Measurements from ENCODE around the gene ADAMTS6. TPM values are rescaled to one million over a fixed set of nuclear protein-coding genes. Genes with fewer than 3 reads are reported as not detected.

Gene ADAMTS6
- total RNA-seq, 3 donors from 2014 or later (not counting 1 experiment from before 2014, with no cell fraction given): 0.47 to 1.4 (median 1.1) TPM

- ATAC-seq (peak; percentile 81 to 82 (median 82)), DNase-seq (peak; percentile 49 to 79)
- Mint-ChIP-seq H3K4me3 (peak overlapping the region; percentile 86), H3K4me1 (peaks cover 26 to 33% of the 10 kb centered on the region in 2 donors), H3K27me3 (ENCODE audit: low read depth in 2 of 2) (peaks cover 0 to 3% of the 10 kb centered on the region in 2 donors), H3K27ac (peak overlapping the region; percentile 72 to 82), H3K9me3 (no peaks in the 10 kb centered on the region), H3K36me3 (no peaks in the 10 kb centered on the region)
- under 1% methylated on average over 55 of the region's 55 CpGs for WGBS (ENCODE audit: insufficient coverage)
- Histone ChIP-seq H3K27me3 (ENCODE audit: control insufficient read depth, insufficient read depth, low read length) (no peaks in the 10 kb centered on the region), H3K36me3 (ENCODE audit: control insufficient read depth, insufficient read depth, low read length) (no peaks in the 10 kb centered on the region), H3K4me1 (ENCODE audit: control insufficient read depth, insufficient read depth, low read length) (peaks cover 15% of the 10 kb centered on the region), H3K9me3 (ENCODE audit: control insufficient read depth, insufficient read depth, low read length) (no peaks in the 10 kb centered on the region), H3K4me3 (ENCODE audit: low read length) (peak overlapping the region; percentile 79), H3K27ac (ENCODE audit: low read length) (peak overlapping the region; percentile 86)
- intact Hi-C loops (cut with micrococcal nuclease): loop anchor here (5.0 kb wide), 1 partner anchor 66 kb away; no protein-coding TSS in a partner anchor
- TF ChIP-seq, protein P1, sequence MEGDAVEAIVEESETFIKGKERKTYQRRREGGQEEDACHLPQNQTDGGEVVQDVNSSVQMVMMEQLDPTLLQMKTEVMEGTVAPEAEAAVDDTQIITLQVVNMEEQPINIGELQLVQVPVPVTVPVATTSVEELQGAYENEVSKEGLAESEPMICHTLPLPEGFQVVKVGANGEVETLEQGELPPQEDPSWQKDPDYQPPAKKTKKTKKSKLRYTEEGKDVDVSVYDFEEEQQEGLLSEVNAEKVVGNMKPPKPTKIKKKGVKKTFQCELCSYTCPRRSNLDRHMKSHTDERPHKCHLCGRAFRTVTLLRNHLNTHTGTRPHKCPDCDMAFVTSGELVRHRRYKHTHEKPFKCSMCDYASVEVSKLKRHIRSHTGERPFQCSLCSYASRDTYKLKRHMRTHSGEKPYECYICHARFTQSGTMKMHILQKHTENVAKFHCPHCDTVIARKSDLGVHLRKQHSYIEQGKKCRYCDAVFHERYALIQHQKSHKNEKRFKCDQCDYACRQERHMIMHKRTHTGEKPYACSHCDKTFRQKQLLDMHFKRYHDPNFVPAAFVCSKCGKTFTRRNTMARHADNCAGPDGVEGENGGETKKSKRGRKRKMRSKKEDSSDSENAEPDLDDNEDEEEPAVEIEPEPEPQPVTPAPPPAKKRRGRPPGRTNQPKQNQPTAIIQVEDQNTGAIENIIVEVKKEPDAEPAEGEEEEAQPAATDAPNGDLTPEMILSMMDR (IDR thresholded peaks at IDR 0.05): no peak
Measured at GRCh38 chr5:65102976-65103711, 378.6 kb downstream of the ADAMTS6 start.

- Histone ChIP-seq H3K36me3 (ENCODE audit: control insufficient read depth, insufficient read depth, low read length) (no peaks in the 10 kb centered on the region), H3K4me3 (ENCODE audit: low read length) (peak overlapping the region; percentile 79), H3K27ac (ENCODE audit: low read length) (peak overlapping the region; percentile 57), H3K4me1 (ENCODE audit: control insufficient read depth, insufficient read depth, low read length) (peaks cover 15% of the 10 kb centered on the region), H3K27me3 (ENCODE audit: control insufficient read depth, insufficient read depth, low read length) (no peaks in the 10 kb centered on the region), H3K9me3 (ENCODE audit: control insufficient read depth, insufficient read depth, low read length) (no peaks in the 10 kb centered on the region)
- H3K27ac Mint-ChIP-seq: peak overlapping the region; percentile 72 to 82
- peak in 2 of 3 donors; percentile 2 for ATAC-seq
- peak overlapping the region; percentile 86 for H3K4me3 Mint-ChIP-seq
- TF ChIP-seq, protein P1 (IDR thresholded peaks at IDR 0.05): no peak
- no peak for DNase-seq
- peaks cover 26 to 33% of the 10 kb centered on the region in 2 donors for H3K4me1 Mint-ChIP-seq
- H3K27me3 Mint-ChIP-seq (ENCODE audit: low read depth in 2 of 2): peaks cover 0 to 1% of the 10 kb centered on the region in 2 donors
- intact Hi-C loops (cut with micrococcal nuclease): loop anchor here (5.0 kb wide), 1 partner anchor 65 kb away; no protein-coding TSS in a partner anchor
- 47% methylated on average over 16 of the region's 17 CpGs for WGBS (ENCODE audit: insufficient coverage)
- no peaks in the 10 kb centered on the region for H3K9me3 Mint-ChIP-seq
- H3K36me3 Mint-ChIP-seq: no peaks in the 10 kb centered on the region
Measured at GRCh38 chr5:65102371-65102975, 379.2 kb downstream of the ADAMTS6 start.

- H3K4me1 Mint-ChIP-seq: peaks cover 26 to 33% of the 10 kb centered on the region in 2 donors
- no peak overlapping the region for H3K27ac ChIP-seq (ENCODE audit: low read length)
- intact Hi-C loops (cut with micrococcal nuclease): loop anchor here (1.0 to 5.0 kb wide), 2 partner anchors 64 to 382 kb away; no protein-coding TSS in a partner anchor
- TF ChIP-seq, protein P1 (IDR thresholded peaks at IDR 0.05): no peak
- no peaks in the 10 kb centered on the region for H3K9me3 ChIP-seq (ENCODE audit: control insufficient read depth, insufficient read depth, low read length)
- no peaks in the 10 kb centered on the region for H3K36me3 Mint-ChIP-seq
- H3K4me3 ChIP-seq (ENCODE audit: low read length): no peak overlapping the region
- H3K9me3 Mint-ChIP-seq: no peaks in the 10 kb centered on the region
- peaks cover 15% of the 10 kb centered on the region for H3K4me1 ChIP-seq (ENCODE audit: control insufficient read depth, insufficient read depth, low read length)
- ATAC-seq (no peak), DNase-seq (no peak)
- no peaks in the 10 kb centered on the region for H3K27me3 ChIP-seq (ENCODE audit: control insufficient read depth, insufficient read depth, low read length)
- over 99% methylated on average over 8 of the region's 8 CpGs for WGBS (ENCODE audit: insufficient coverage)
- peak overlapping the region; percentile 86 for H3K4me3 Mint-ChIP-seq
- peak overlapping the region in 1 of 2 donors; percentile 72 for H3K27ac Mint-ChIP-seq
- peaks cover 3 to 4% of the 10 kb centered on the region in 2 donors for H3K27me3 Mint-ChIP-seq (ENCODE audit: low read depth in 2 of 2)
- H3K36me3 ChIP-seq (ENCODE audit: control insufficient read depth, insufficient read depth, low read length): no peaks in the 10 kb centered on the region
Measured at GRCh38 chr5:65101632-65102100, 380.1 kb downstream of the ADAMTS6 start.
